HepG2 (cell line): ENCODE results near the gene DSCAM.

Source experiments
- ATF6 ChIP-seq: sonication (generic); formaldehyde crosslinking; conservative IDR thresholded peaks from 2 replicates; pipeline ENCODE4 v1.4.0; 2020; ENCODE audit warnings: missing genetic modification reagents
- CENPT ChIP-seq: sonication (generic); formaldehyde crosslinking; IDR thresholded peaks from 2 replicates; pipeline ENCODE4 v1.8.0; 2022; ENCODE audit warnings: low read depth, mild to moderate bottlenecking, moderate library complexity, missing genetic modification reagents
- CTCF ChIP-seq: sonication (generic); formaldehyde crosslinking; IDR thresholded peaks from 2 replicates; pipeline ENCODE4 v1.5.0; 2020; ENCODE audit warnings: mild to moderate bottlenecking, missing genetic modification reagents, moderate library complexity
- FOXP1 ChIP-seq, 2 experiments: fragments of 450-650 bp in 1 of 2; IDR thresholded peaks; 2 replicates each; pipeline ENCODE4 v1.6.1; 2017 to 2018; ENCODE audit warnings: antibody characterized with exemption in 1 of 2
- IRF1 ChIP-seq: sonication (generic); formaldehyde crosslinking; IDR thresholded peaks from 2 replicates; pipeline ENCODE4 v1.4.0; 2020; ENCODE audit warnings: low read depth, mild to moderate bottlenecking, missing genetic modification reagents
- JUN ChIP-seq: sonication (generic); formaldehyde crosslinking; IDR thresholded peaks from 2 replicates; pipeline ENCODE4 v1.4.0; 2020; ENCODE audit warnings: mild to moderate bottlenecking, missing genetic modification reagents
- MEIS1 ChIP-seq: sonication (generic); formaldehyde crosslinking; IDR thresholded peaks from 2 replicates; pipeline ENCODE4 v1.9.0; 2021; ENCODE audit warnings: mild to moderate bottlenecking, missing genetic modification reagents, moderate library complexity, borderline replicate concordance
- POLR2A ChIP-seq, 2 experiments: IDR thresholded peaks; 2 replicates each; pipeline ENCODE4 v1.6.1; 2011; ENCODE audit warnings: low read depth in 2 of 2, low read length in 2 of 2, mild to moderate bottlenecking in 1 of 2, moderate library complexity in 1 of 2; ENCODE audit not compliant: insufficient read depth in 1 of 2
- SRSF9 ChIP-seq: fragments of 200-400 bp; formaldehyde crosslinking; IDR thresholded peaks from 2 replicates; pipeline ENCODE4 v1.6.1; 2018; ENCODE audit warnings: borderline replicate concordance, mild to moderate bottlenecking, low read depth, low read length; ENCODE audit not compliant: insufficient read depth, poor library complexity, severe bottlenecking
- TBP ChIP-seq: sonication (generic); formaldehyde crosslinking; IDR thresholded peaks from 2 replicates; pipeline ENCODE4 v1.5.0; 2020; ENCODE audit warnings: missing genetic modification reagents
- TERF1 ChIP-seq: sonication (generic); formaldehyde crosslinking; IDR thresholded peaks from 2 replicates; pipeline ENCODE4 v1.8.0; 2022; ENCODE audit warnings: mild to moderate bottlenecking, missing genetic modification reagents, moderate library complexity
- ZFP37 ChIP-seq: sonication (generic); formaldehyde crosslinking; IDR thresholded peaks from 2 replicates; pipeline ENCODE4 v1.4.0; 2020; ENCODE audit warnings: missing genetic modification reagents, borderline replicate concordance
- ZKSCAN8 ChIP-seq: IDR thresholded peaks from 2 replicates; pipeline ENCODE4 v1.6.1; 2016; ENCODE audit warnings: borderline replicate concordance, missing genetic modification reagents, missing compliant biosample characterization

GRCh38 chr21:40276001-40276400 is 571.0 kb downstream of the DSCAM start:
- TF ChIP-seq TBP (CRISPR knock-in tag) (no peak), IRF1 (CRISPR knock-in tag) (no peak), CENPT (CRISPR knock-in tag) (no peak), ATF6 (no peak), ZKSCAN8 (CRISPR knock-in tag) (no peak), JUN (no peak), FOXP1 (IDR thresholded peaks at IDR 0.05) (no peak), FOXP1 (CRISPR knock-in tag; IDR thresholded peaks at IDR 0.05) (no peak), TERF1 (CRISPR knock-in tag) (no peak), CTCF (CRISPR knock-in tag) (no peak), MEIS1 (CRISPR knock-in tag) (no peak), SRSF9 (no peak), ZFP37 (CRISPR knock-in tag) (no peak), POLR2A (IDR thresholded peaks at IDR 0.05; ENCODE audit: insufficient read depth in 1 of 2, low read depth in 2 of 2, low read length in 2 of 2) (no peak)
